Measurements from ENCODE around the gene KAT6B.

KAT6B gene

GRCh38 chr10:74981831-74982633 lies 155.6 kb downstream of the KAT6B start:
- FAIRE-seq: peak; percentile 71
- TF ChIP-seq POLR2A (IDR thresholded peaks at IDR 0.05; ENCODE audit: low read depth, low read length) (no peak), TAF1 (IDR thresholded peaks at IDR 0.05; ENCODE audit: low read depth, low read length) (no peak), SPI1 (IDR thresholded peaks at IDR 0.05; ENCODE audit: low read depth, low read length) (no peak), POLR2AphosphoS5 (IDR thresholded peaks at IDR 0.05; ENCODE audit: low read depth, low read length) (no peak), POU2F2 (IDR thresholded peaks at IDR 0.05; ENCODE audit: low read depth, low read length) (no peak)

GRCh38 chr10:74982634-74982982 lies 156.2 kb downstream of the KAT6B start:
- FAIRE-seq: peak; percentile 81
- peak; percentile 58 for TF ChIP-seq SPI1 (IDR thresholded peaks at IDR 0.05; ENCODE audit: low read depth, low read length)
- no peak for TF ChIP-seq POLR2A (IDR thresholded peaks at IDR 0.05; ENCODE audit: low read depth, low read length)
- DNase-seq (ENCODE audit: insufficient read length, low spot score): no peak

More at GRCh38 chr10:74981831-74982633, 155.6 kb downstream of the KAT6B start:
- DNase-seq (ENCODE audit: insufficient read length, low spot score): no peak

DNA sequence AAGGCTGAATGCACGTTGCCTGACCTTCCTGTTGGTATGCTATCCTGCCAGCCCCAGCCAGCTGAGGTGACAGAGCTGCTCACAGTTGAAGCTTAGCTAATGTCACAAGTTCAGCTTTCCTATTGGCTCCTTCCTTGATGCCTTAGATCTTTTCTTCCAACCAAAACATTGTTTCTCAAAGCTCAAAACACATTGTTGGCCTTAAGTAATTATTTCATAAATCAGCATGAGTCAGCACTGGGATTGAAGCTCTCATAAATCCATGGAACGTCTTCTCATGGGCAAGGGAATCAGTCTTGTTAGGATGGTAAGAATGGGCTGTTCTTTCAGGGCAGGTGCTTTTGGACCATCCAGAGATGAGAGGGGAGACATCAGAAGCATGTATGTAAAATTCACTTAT lies 157.0 kb downstream of the KAT6B start:
- peak; percentile 47 for FAIRE-seq
- DNase-seq (ENCODE audit: insufficient read length, low spot score): no peak

DNA sequence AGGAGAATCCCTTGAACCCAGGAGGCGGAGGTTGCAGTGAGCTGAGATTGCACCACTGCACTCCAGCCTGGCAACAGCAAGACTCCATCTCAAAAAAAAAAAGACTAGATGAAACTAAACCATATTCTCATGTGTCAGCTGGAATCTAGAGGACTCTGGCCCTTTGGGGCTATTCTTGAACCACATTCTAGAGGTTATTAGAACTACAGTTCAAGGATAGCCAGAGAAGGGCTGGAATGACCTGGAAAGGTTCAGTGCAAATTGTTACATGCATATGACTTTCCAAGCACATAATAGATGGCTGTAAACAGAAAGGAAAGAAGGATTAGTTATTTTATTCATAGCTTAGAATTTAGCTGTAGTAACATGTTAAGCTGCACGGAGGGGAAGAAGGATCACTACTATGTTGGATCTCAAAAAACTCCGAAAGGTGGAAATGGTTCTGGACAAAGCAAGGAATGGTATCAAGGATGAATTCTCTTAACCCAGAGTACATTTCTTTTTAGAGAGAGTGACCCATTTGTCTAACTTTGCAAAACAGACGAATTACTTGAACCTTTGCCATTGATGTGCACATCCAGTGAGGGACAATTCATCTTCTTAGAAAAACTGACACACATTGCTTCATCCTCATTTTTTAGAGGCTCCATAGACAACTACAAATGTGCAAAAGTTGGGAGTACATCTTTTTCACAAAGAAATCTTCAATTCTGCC lies 161.1 kb downstream of the KAT6B start:
- no peak for DNase-seq (ENCODE audit: insufficient read length, low spot score)
- no peak for TF ChIP-seq POU2F2 (IDR thresholded peaks at IDR 0.05; ENCODE audit: low read depth, low read length)
- TF ChIP-seq POLR2A (IDR thresholded peaks at IDR 0.05; ENCODE audit: low read depth, low read length): no peak
- TF ChIP-seq SPI1 (IDR thresholded peaks at IDR 0.05; ENCODE audit: low read depth, low read length): no peak
- no peak for TF ChIP-seq TAF1 (IDR thresholded peaks at IDR 0.05; ENCODE audit: low read depth, low read length)
- no peak for TF ChIP-seq PAX5 (IDR thresholded peaks at IDR 0.05; ENCODE audit: insufficient read depth, low read length, severe bottlenecking)
- TF ChIP-seq POLR2AphosphoS5 (IDR thresholded peaks at IDR 0.05; ENCODE audit: low read depth, low read length): no peak
- no peak for FAIRE-seq

More for the DNA sequence above, 157.0 kb downstream of the KAT6B start:
- TF ChIP-seq POU2F2 (IDR thresholded peaks at IDR 0.05; ENCODE audit: low read depth, low read length) (no peak), SPI1 (IDR thresholded peaks at IDR 0.05; ENCODE audit: low read depth, low read length) (no peak), POLR2A (IDR thresholded peaks at IDR 0.05; ENCODE audit: low read depth, low read length) (no peak), POLR2AphosphoS5 (IDR thresholded peaks at IDR 0.05; ENCODE audit: low read depth, low read length) (no peak)

DNA sequence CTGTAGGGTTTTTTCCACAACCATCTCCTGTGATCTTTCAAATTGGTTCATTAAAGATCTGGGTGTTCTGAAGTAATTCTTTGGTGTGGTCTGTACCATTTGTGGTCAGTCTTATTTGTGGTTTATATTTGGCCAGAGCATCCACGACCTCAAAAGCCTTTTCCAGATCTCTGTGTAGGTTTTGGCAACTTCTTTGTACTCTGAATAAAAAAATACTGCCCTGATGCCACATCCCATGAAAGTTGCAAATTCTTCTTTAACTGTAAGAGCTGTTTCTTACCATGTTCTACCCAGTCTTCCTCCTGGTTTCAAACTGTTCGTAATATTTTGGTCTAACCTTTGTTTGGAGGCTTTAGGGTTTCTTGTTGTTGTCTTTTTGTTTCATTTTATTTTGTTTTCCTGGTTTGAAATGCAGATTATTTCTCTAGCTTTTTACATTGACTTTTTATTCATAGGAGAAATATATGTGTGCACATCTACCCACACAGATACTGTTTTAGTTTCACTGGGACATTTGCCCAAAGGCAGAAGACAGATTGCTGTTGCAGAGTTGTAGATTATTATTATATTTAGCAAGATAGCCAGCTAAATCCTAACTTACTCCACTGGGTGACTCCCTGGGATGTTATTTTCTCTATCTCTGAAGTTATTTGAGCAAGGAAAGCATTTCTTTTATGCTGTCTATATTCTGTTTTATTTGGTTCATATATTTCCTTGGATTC lies 161.8 kb downstream of the KAT6B start:
- FAIRE-seq (no peak), DNase-seq (ENCODE audit: insufficient read length, low spot score) (no peak)
- no peak for TF ChIP-seq SPI1 (IDR thresholded peaks at IDR 0.05; ENCODE audit: low read depth, low read length)
- no peak for TF ChIP-seq TAF1 (IDR thresholded peaks at IDR 0.05; ENCODE audit: low read depth, low read length)
- TF ChIP-seq PAX5 (IDR thresholded peaks at IDR 0.05; ENCODE audit: insufficient read depth, low read length, severe bottlenecking): no peak
- no peak for TF ChIP-seq POU2F2 (IDR thresholded peaks at IDR 0.05; ENCODE audit: low read depth, low read length)
- no peak for TF ChIP-seq POLR2AphosphoS5 (IDR thresholded peaks at IDR 0.05; ENCODE audit: low read depth, low read length)

- FAIRE-seq: no peak
- TF ChIP-seq PAX5 (IDR thresholded peaks at IDR 0.05; ENCODE audit: insufficient read depth, low read length, severe bottlenecking): no peak
- no peak for DNase-seq (ENCODE audit: insufficient read length, low spot score)
Measured at GRCh38 chr10:74988832-74989561, 162.6 kb downstream of the KAT6B start.

- DNase-seq (ENCODE audit: insufficient read length, low spot score) (no peak), FAIRE-seq (peak; percentile 85)
- TF ChIP-seq TAF1 (IDR thresholded peaks at IDR 0.05; ENCODE audit: low read depth, low read length) (no peak), POLR2AphosphoS5 (IDR thresholded peaks at IDR 0.05; ENCODE audit: low read depth, low read length) (no peak), SPI1 (IDR thresholded peaks at IDR 0.05; ENCODE audit: low read depth, low read length) (no peak)
Measured at GRCh38 chr10:74991435-74991834, 165.0 kb downstream of the KAT6B start.

DNA sequence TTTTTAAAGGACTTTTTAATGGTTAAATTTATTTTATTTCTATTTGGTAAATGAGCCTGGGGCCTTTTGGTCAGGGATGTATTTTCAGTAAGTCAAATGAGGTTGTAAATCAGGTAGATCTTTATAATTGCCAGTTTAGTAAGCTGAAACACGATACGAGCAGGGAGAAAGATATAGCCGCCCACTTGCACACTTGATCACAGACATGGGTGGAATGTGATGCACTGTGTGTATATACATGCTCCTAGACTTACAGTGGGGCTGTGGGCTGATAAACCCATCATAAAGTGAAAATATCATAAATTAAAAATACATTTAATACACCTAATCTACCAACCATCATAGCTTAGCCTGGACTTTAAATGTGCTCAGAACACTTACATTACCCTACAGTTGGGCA lies 165.7 kb downstream of the KAT6B start:
- TF ChIP-seq POLR2A (IDR thresholded peaks at IDR 0.05; ENCODE audit: low read depth, low read length) (no peak), PAX5 (IDR thresholded peaks at IDR 0.05; ENCODE audit: insufficient read depth, low read length, severe bottlenecking) (no peak), POLR2AphosphoS5 (IDR thresholded peaks at IDR 0.05; ENCODE audit: low read depth, low read length) (no peak), POU2F2 (IDR thresholded peaks at IDR 0.05; ENCODE audit: low read depth, low read length) (no peak), SPI1 (IDR thresholded peaks at IDR 0.05; ENCODE audit: low read depth, low read length) (no peak), TAF1 (IDR thresholded peaks at IDR 0.05; ENCODE audit: low read depth, low read length) (no peak)
- FAIRE-seq (peak; percentile 45), DNase-seq (ENCODE audit: insufficient read length, low spot score) (no peak)

- TF ChIP-seq TAF1 (IDR thresholded peaks at IDR 0.05; ENCODE audit: low read depth, low read length) (no peak), POLR2AphosphoS5 (IDR thresholded peaks at IDR 0.05; ENCODE audit: low read depth, low read length) (no peak)
- no peak for DNase-seq (ENCODE audit: insufficient read length, low spot score)
- FAIRE-seq: no peak
Measured at GRCh38 chr10:74993649-74994048, 167.2 kb downstream of the KAT6B start.

- FAIRE-seq (peak; percentile 72), DNase-seq (ENCODE audit: insufficient read length, low spot score) (no peak)
- TF ChIP-seq SPI1 (IDR thresholded peaks at IDR 0.05; ENCODE audit: low read depth, low read length): no peak
- no peak for TF ChIP-seq PAX5 (IDR thresholded peaks at IDR 0.05; ENCODE audit: insufficient read depth, low read length, severe bottlenecking)
- no peak for TF ChIP-seq TAF1 (IDR thresholded peaks at IDR 0.05; ENCODE audit: low read depth, low read length)
- no peak for TF ChIP-seq POLR2A (IDR thresholded peaks at IDR 0.05; ENCODE audit: low read depth, low read length)
- TF ChIP-seq POU2F2 (IDR thresholded peaks at IDR 0.05; ENCODE audit: low read depth, low read length): peak; percentile 39; the same call in 1 of the 2 replicates
- no peak for TF ChIP-seq POLR2AphosphoS5 (IDR thresholded peaks at IDR 0.05; ENCODE audit: low read depth, low read length)
Measured at GRCh38 chr10:74994854-74995253, 168.5 kb downstream of the KAT6B start.

Measured in GM12891 (cell line).